Measurements from ENCODE around the gene ARMC3.

GRCh38 chr10:22927166-22927565, 687 bp upstream of the ARMC3 start:
- TF ChIP-seq CTCF (IDR thresholded peaks at IDR 0.05) (no peak), EZH2 (IDR thresholded peaks at IDR 0.05; ENCODE audit: borderline replicate concordance, insufficient read depth, low read depth, low read length, poor library complexity, severe bottlenecking) (no peak)
